Activated T-cell treated with anti-CD3 and anti-CD28 coated beads, Interleukin-2, amount 50 U/mL, for 1 hour (primary cell): Measurements from ENCODE around the gene NUBPL.

Experiments
- DNase-seq: peaks from one replicate; pipeline ENCODE4 v3.0.0-alpha.2; 2020

Gene NUBPL

GRCh38 chr14:31561155-31561846 is at the start of gene NUBPL:
TSS of gene NUBPL (plus strand) at chr14:31561404. CDS start at chr14:31561440, 36 bp downstream.
- DNase-seq, result peak; percentile 98

- no peak for DNase-seq
These were observed 34.1 kb upstream of the NUBPL start for GRCh38 chr14:31527087-31527486.

- no peak for DNase-seq
These were observed 33.7 kb upstream of the NUBPL start for GRCh38 chr14:31527546-31527945.

GRCh38 chr14:31529053-31529452 is 32.2 kb upstream of the NUBPL start:
- DNase-seq, result no peak

- no peak for DNase-seq
These were observed 31.1 kb upstream of the NUBPL start for GRCh38 chr14:31530136-31530535.

- DNase-seq, result no peak
These were observed 24.8 kb upstream of the NUBPL start for GRCh38 chr14:31536201-31536960.

- no peak for DNase-seq
These were observed 19.5 kb upstream of the NUBPL start for GRCh38 chr14:31541702-31542101.

GRCh38 chr14:31543969-31544799 is 17.0 kb upstream of the NUBPL start:
- DNase-seq, result no peak

- DNase-seq, result no peak
These were observed 16.4 kb upstream of the NUBPL start for GRCh38 chr14:31544816-31545215.

- DNase-seq, result no peak
These were observed 15.9 kb upstream of the NUBPL start for GRCh38 chr14:31545328-31545727.

GRCh38 chr14:31549817-31550216 is 11.4 kb upstream of the NUBPL start:
- no peak for DNase-seq

GRCh38 chr14:31550589-31550988 is 10.6 kb upstream of the NUBPL start:
- no peak for DNase-seq

- no peak for DNase-seq
These were observed 5.0 kb upstream of the NUBPL start for GRCh38 chr14:31556191-31556590.

- DNase-seq, result no peak
These were observed 1.3 kb upstream of the NUBPL start for GRCh38 chr14:31559939-31560338.

- no peak for DNase-seq
These were observed 447 bp upstream of the NUBPL start for GRCh38 chr14:31560759-31561154.

GRCh38 chr14:31564194-31564593 is 3.0 kb downstream of the NUBPL start:
- no peak for DNase-seq

- DNase-seq, result no peak
These were observed 5.3 kb downstream of the NUBPL start for GRCh38 chr14:31566456-31566855.

GRCh38 chr14:31567655-31568054 is 6.5 kb downstream of the NUBPL start:
- DNase-seq, result no peak

GRCh38 chr14:31568161-31568560 is 7.0 kb downstream of the NUBPL start:
- no peak for DNase-seq

GRCh38 chr14:31568671-31569070 is 7.5 kb downstream of the NUBPL start:
- no peak for DNase-seq

- DNase-seq, result no peak
These were observed 11.8 kb downstream of the NUBPL start for GRCh38 chr14:31572955-31573354.

GRCh38 chr14:31576949-31577348 is 15.7 kb downstream of the NUBPL start:
- no peak for DNase-seq

- DNase-seq, result no peak
These were observed 17.1 kb downstream of the NUBPL start for GRCh38 chr14:31578266-31578665.
